Fibroblast of the aortic adventitia (primary cell): ENCODE data around the gene TBX19. TPM values are rescaled to one million over a fixed set of nuclear protein-coding genes. Genes with fewer than 3 reads are reported as not detected.
A peak's percentile ranks its signal among the peaks of the same experiment; 100 is the strongest.

Source experiments
- DNase-seq: peaks from one replicate; pipeline ENCODE4 v3.0.0-alpha.2; 2010; ENCODE audit warnings: low read depth
- H3K4me3 ChIP-seq: 2 replicates; pipeline ENCODE4 v1.5.1; 2011; ENCODE audit warnings: low read depth, mild to moderate bottlenecking, control low read depth, low read length, moderate library complexity
- CTCF ChIP-seq: IDR thresholded peaks from 2 replicates; pipeline ENCODE4 v1.5.1; 2011; ENCODE audit warnings: mild to moderate bottlenecking, low read length, control low read depth, inconsistent platforms; ENCODE audit not compliant: insufficient read depth
- total RNA-seq: library from RNA; depleted of rRNA; stranded (reverse); fragments of >200 nt; gene quantifications from 2 replicates; pipeline ENCODE4 v1.2.3, GENCODE V29; 2012; ENCODE audit warnings: low replicate concordance

Gene TBX19
- total RNA-seq, 1 donor: 0.99 TPM

- no peak for DNase-seq
- no peak for TF ChIP-seq CTCF
- no peak overlapping the region for H3K4me3 ChIP-seq
Observed at GRCh38 chr1:168317309-168317708, 36.6 kb downstream of the TBX19 start.

GRCh38 chr1:168319691-168320090 lies 39.0 kb downstream of the TBX19 start:
- no peak overlapping the region for H3K4me3 ChIP-seq
- no peak for TF ChIP-seq CTCF
- DNase-seq: no peak

- DNase-seq: no peak
- no peak overlapping the region for H3K4me3 ChIP-seq
- no peak for TF ChIP-seq CTCF
Observed at GRCh38 chr1:168320149-168320548, 39.5 kb downstream of the TBX19 start.

GRCh38 chr1:168320800-168321450 lies 40.2 kb downstream of the TBX19 start:
- peak; percentile 94 for DNase-seq
- no peak overlapping the region for H3K4me3 ChIP-seq
- no peak for TF ChIP-seq CTCF

GRCh38 chr1:168321945-168322344 lies 41.3 kb downstream of the TBX19 start:
- peak; percentile 62 for TF ChIP-seq CTCF
- peak; percentile 73 for DNase-seq
- H3K4me3 ChIP-seq: no peak overlapping the region

GRCh38 chr1:168324745-168325425 lies 44.2 kb downstream of the TBX19 start:
- no peak for DNase-seq
- TF ChIP-seq CTCF: no peak
- no peak overlapping the region for H3K4me3 ChIP-seq
